Muscle of arm (tissue), 12 donors: ENCODE measurements around the gene CHD5. TPM values are rescaled to one million over a fixed set of nuclear protein-coding genes. Genes with fewer than 3 reads are reported as not detected.
"Not testable (repeated sequence)": the region's sequence is repeated elsewhere in the genome, so short reads cannot be mapped to it uniquely, and the experiment has no call there.

Experiments
- DNase-seq: peaks from one replicate; pipeline ENCODE4 v3.0.0-alpha.2; 2013
- polyA plus RNA-seq, 12 donors: library from polyadenylated mRNA; unstranded; fragments of 120-200 nt; gene quantifications; one replicate each; pipeline ENCODE4 v1.2.1, GENCODE V29; 2013; ENCODE audit not compliant: insufficient read length in 12 of 12

CHD5 gene
- polyA plus RNA-seq, 12 donors, result 0.13 to 1.5 (median 0.22) TPM; not detected in 1

- no peak for DNase-seq
Measured at GRCh38 chr1:6086358-6086757, 93.8 kb downstream of the CHD5 start.

DNA sequence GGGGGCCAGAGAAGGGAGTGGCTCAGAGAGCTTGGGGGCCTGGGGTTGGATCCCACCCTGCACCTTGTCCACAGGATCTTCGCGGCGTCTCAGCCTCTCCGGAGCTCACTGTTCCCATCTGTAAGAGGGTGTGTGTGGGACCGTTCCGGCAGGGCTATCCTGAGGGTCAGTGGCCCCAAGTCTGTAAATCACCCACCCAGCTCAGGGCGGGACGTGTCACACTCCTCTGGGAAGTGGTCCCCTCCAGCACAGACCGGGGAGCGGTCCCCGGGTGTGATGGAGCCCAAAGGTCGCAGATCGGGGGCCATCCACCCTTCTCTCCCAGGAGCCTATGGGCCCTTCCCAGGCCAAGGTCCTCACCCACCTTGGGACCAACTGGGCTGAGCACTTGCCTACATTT lies 94.5 kb downstream of the CHD5 start:
- DNase-seq, result no peak

DNA sequence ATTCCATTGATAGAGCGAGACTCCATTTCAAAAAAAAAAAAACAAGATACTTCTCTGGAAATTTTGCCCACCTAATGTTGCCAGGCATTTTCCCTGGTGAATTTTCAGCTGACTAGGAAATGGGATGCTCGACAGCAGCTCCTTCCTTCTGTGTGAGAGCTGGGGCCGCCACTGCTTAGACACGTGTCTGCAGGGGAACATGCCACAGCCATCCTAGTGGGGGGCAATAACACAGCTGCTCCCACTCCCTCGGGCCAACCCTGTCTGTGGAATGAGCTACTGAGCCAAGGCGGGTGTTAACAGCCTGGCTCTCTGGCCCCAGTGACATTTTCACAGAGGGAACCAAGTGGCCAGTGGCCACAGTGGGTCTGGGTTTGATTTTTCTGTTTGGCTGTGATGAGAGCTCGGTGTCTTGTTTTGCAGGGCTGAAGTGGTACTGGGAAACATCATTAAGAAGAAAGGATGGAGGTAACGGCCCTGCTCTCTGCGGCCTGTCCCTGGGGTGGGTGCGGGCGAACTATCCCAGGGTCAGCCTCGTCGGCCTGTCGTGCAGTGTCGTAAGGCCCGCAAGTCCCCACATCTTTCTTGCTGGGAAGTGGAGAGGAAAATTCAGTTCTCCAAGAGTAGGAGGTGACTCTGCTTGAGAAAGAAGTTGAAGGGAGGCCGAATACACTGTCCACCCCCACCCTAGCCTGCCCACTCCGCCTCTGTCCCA lies 95.2 kb downstream of the CHD5 start:
- DNase-seq, result no peak

DNA sequence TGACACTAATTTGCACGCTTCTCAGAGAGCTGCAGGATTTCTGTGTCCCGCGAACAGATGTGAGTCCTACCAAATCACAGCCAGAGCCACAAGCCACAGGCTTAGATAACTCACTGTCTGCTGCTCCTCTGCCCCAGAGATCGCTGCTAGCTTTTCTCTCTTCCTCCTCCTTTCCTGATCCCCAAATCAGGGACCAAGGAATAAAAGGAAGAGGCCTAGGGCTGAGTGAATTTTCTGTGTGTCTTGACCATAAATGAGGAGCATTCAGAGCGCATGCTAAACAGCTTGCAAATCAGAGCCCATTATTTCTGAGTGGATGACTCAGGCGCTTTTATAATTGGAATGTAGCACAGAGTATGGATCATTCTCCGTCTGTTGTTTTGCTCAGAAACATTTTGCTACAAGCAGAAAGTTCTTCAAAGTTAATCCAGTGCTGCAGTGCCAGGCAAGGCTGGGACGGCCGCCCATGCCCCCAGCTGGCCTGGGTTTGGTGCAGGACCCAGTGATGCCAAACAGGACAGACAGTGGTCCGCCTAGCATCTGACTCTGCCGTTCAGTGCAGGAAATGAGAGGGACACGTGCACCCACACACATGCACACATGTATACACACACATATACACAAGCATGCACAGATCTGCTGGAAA lies 96.2 kb downstream of the CHD5 start:
- no peak for DNase-seq

DNA sequence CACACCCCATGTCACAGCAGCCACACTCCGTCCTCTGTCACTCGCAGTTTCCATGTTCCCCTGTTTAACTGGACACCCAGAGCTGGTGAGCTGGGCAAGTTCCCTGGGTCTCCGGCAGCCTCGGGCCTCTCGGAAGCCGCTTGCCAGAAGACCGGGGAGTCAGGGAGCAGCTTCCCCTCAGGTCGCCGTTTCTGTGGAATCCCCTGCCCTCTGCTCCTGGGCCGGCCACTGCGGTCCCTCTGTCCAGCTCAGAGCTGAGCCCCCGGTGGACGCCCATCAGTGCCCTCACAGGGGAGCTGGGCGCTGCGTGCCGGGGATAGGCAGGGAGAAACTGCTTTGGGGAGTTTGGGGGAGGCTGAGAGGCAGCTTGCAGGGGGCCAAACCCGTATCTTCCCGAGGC lies 96.7 kb downstream of the CHD5 start:
- no peak for DNase-seq

DNA sequence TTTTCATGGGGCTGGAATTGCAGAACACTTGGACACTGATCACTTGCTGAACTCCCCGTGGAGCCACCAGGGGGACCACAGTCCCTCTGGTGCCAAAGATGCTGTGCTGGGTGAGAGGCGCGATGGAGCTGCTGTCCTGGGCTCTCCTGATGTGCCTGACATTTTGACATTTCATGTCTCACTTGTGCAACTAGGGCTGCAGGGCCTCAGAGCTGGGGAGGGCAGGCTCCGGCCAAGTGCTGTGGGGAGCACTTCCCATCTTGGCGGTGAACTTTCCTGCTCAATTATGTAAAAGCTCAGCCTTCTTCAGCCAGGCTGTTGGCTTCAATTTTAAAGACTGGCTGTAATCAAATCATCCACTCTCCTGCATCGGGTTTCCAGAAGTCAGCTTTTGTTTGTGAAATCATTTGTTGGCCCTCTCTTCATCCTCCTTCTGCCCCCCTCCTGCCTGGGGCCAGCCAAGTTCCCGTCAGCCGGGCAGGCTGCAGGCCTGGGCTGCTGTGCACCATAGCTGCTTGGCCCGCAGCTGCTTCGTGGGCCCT lies 97.6 kb downstream of the CHD5 start:
- DNase-seq, result peak; percentile 72

DNA sequence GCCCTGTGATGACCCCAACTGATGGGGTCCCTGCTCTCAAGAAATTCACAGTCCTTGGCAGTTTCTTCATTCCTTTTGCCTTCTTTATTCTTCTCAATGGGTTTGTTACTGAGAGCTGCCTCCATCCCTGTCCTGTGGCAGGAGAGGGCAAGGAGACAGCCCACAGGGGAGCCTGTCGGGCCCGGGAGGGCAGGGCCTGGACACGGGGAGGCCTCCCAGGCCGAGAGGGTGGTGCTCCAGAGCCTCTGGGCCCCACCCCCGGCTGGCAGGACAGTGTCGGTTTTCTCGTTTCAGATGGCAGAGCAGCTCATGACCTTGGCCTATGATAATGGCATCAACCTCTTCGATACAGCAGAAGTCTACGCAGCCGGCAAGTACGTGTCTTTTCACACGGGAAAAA lies 98.2 kb downstream of the CHD5 start:
- no peak for DNase-seq

GRCh38 chr1:6080469-6080868 lies 99.7 kb downstream of the CHD5 start:
- peak; percentile 29 for DNase-seq

DNA sequence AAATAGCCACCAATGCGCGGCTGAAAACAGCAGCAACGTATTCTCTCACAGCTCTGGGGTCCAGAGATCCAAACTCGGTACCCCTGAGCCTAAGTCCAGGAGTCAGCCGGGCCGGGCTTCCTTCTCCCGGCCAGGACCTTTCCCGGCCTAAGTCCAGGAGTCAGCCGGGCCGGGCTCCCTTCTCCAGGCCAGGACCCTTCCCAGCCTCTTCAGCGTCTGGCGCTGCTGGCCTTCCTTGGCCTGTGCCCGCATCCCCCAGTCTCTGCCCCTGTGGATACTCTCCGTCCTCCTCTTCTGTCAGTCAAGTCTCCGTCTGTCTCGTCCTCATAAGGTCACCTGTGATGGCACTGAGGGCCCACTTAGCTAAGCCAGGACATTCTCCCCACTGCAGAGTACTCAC lies 102.2 kb downstream of the CHD5 start:
- DNase-seq, result no peak

- no peak for DNase-seq
Measured at GRCh38 chr1:6077506-6077905, 102.6 kb downstream of the CHD5 start.

- DNase-seq, result not testable (repeated sequence)
Measured at GRCh38 chr1:6077061-6077460, 103.1 kb downstream of the CHD5 start.

DNA sequence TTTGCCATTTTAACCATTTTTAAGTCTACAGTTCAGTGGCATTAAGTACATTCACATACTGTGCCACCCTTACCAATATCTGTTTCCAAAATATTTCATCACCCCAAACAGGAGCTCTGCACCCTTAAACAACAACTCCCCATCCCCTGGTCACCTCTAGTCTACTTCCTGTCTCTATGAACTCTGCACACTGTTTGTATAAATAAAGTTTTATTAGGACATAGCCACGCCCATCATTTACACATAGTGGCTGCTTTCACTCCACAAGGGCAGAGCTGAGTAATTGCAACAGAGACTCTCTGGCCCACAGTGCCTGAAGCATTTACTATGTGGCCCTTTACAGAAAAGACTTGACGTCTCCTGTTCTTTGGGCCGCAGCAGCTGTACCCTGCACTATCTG lies 104.4 kb downstream of the CHD5 start:
- no peak for DNase-seq

- DNase-seq, result no peak
Measured at GRCh38 chr1:6074192-6074901, 105.8 kb downstream of the CHD5 start.

DNA sequence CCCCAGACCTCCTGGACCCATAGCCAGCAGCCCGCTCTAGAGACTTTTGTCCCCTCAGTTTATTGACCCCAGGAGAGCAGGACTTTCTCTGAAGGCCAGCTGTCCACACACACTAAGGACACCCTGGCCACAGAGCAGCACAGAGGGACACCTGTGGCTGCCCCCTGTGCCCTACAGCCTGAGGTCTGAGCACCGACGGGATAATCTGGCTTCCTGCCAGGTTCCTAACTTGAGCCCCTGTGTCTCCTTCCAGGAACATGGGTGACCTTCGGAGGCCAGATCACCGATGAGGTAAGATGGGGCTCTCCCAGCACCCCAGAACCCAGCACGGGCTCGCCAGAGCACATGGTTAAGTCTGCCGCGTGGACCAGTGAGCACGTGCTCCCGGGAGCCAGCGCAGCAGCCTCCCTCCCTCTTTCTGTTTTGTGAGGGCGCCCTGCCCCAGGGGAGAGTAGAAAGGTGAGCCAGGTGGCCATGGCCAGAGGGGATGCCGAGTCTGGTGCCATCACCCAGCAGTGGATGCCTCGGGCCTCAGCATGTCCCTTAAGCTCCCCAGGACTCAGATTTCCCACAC lies 106.6 kb downstream of the CHD5 start:
- no peak for DNase-seq

DNA sequence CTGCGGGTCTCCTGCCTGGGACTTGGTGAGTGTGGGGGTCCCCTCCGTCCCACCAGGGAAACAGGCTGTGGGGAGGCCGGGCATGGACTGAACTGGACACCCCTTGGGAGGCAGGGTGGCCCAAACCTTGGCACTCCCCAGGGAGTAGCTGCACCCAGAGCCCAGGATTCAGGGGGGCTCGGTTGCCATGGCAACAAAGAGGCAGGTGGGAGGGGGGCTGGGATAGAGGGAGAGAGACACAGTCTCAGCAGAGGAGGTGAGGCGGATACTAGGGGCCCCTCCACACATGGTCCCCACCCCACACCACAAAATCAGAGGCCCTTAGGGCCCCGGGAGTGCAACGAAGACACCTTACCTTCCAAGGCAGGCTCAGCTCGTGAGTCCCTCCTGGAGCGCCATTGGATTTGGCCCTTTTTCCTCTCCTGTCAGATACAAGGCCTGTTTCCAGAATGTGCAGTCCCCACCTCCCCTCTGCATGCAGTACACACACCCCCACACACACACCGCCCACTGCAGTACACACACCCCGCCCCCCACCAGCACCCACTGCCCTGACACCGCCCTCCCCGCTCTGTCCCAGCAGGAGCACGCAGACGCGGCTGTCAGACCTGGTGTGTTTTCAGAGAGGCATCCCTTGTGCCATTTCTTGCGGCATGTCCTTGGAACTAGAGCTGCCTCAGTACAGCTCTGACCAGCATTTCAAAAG lies 107.2 kb downstream of the CHD5 start:
- DNase-seq, result no peak

GRCh38 chr1:6071219-6071618 lies 108.9 kb downstream of the CHD5 start:
- no peak for DNase-seq

DNA sequence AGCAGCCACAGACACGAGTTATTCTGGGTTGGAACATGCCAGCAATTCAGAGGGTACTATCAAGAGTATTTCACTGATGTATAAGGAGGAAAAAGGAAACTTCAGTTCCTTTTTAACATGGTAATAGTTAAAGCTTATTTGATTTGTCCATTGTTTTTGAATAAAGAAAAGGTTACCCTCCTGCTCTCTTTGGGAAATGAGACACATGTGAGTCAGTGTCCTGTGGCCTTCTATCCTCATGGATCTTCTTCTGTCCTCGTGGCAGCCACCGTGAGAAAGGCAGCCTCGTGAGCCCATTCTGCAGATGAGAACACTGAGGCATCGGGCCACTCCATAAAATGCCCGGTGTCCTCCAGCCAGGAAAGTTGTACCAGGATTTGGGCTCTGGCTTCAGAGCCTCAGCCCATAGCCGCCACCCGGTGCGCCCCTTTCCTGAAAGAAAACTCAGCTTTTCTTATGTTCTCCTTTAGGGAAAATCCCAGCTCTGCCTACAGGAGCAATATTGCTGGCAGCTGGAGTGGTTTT lies 109.6 kb downstream of the CHD5 start:
- no peak for DNase-seq

DNA sequence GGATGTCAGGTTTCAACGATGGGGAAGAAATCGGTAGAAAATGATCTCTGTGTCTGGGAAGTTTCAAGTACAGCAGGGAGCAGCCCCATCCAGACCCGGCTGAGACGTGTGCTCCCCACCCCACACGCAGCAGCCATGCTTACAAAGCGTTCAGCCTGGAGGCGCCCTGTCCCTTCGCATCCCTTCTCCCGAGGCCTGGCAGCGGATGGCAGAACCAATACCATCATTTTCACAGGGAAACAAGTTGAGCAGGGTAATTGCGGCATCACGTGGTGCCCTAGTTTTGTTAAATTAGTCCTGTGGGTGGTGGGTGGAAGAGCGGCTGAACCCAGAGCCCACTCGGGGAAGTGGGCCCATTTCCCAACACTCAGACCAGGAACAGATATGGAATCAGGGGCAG lies 110.5 kb downstream of the CHD5 start:
- no peak for DNase-seq

DNA sequence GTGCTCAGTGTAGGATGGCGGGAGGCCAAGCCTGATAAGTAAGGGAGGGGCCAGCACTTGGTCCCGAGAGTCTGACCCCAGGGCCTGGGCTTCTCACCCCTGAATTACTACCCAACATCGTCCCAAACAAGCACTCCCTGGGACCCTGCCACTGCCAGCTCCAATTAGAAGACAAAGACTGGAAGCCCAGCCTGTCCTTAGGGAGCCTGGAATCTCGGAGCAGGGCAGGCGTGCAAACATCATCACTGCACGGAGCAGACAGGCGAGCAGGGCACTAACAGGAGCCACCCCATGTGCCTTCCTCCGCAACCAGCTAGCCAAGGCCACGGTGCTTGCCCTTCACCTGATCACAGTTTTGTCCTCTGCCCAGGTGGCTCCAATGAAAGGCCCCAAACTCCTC lies 111.2 kb downstream of the CHD5 start:
- no peak for DNase-seq

GRCh38 chr1:6068073-6068472 lies 112.0 kb downstream of the CHD5 start:
- DNase-seq, result no peak

- DNase-seq, result no peak
Measured at GRCh38 chr1:6066680-6067079, 113.4 kb downstream of the CHD5 start.
